H1 (cell line): ENCODE results near the gene PAK6. TPM values are rescaled to one million over a fixed set of nuclear protein-coding genes. Genes with fewer than 3 reads are reported as not detected.

Source experiments
- CTCF ChIA-PET: fragments of 300-600 bp; sonication (Branson Sonifier 250); formaldehyde crosslinking; loops from one replicate; lab custom pipeline; 2021; ENCODE audit not compliant: partially characterized antibody; lab: Charles Lee
- POLR2A ChIA-PET: fragments of 300-600 bp; sonication (Branson Sonifier 250); formaldehyde crosslinking; loops from one replicate; lab custom pipeline; 2021; ENCODE audit warnings: inconsistent platforms; ENCODE audit not compliant: partially characterized antibody; lab: Charles Lee
- DNase-seq, 2 experiments: peaks; one replicate each; pipeline versions ENCODE4 v3.0.0 to v3.0.0-alpha.2; 2010 to 2022; ENCODE audit warnings: low spot score in 2 of 2, low read depth in 1 of 2, mixed read lengths in 1 of 2
- FAIRE-seq: peaks from 2 replicates; lab custom pipeline; 2011; peaks lifted over from hg19 to GRCh38; lab: Jason Lieb, UNC
- H2AFZ ChIP-seq: 2 replicates; pipeline ENCODE4 v1.8.1; 2012; ENCODE audit warnings: low read length, inconsistent platforms
- H2AK5ac ChIP-seq: 2 replicates; pipeline ENCODE4 v1.6.1; 2013; ENCODE audit warnings: low read depth, low read length
- H2BK120ac ChIP-seq: replicated peaks from 2 replicates; pipeline ENCODE3; 2013; ENCODE audit warnings: low read depth, low read length, inconsistent platforms
- H2BK12ac ChIP-seq: 2 replicates; pipeline ENCODE4 v1.6.1; 2013; ENCODE audit warnings: low read depth, low read length
- H2BK15ac ChIP-seq: 2 replicates; pipeline ENCODE4 v1.6.1; 2013; ENCODE audit warnings: low read length
- H2BK20ac ChIP-seq: 2 replicates; pipeline ENCODE4 v1.6.1; 2013; ENCODE audit warnings: low read length
- H2BK5ac ChIP-seq: 2 replicates; pipeline ENCODE4 v1.6.1; 2013; ENCODE audit warnings: low read depth, low read length
- H3K14ac ChIP-seq: 2 replicates; pipeline ENCODE4 v1.6.1; 2013; ENCODE audit warnings: inconsistent platforms; ENCODE audit not compliant: insufficient read length
- H3K18ac ChIP-seq: 2 replicates; pipeline ENCODE4 v1.6.1; 2013; ENCODE audit warnings: low read length; ENCODE audit errors: extremely low read depth
- H3K23ac ChIP-seq: 2 replicates; pipeline ENCODE4 v1.6.1; 2013; ENCODE audit warnings: inconsistent platforms; ENCODE audit not compliant: insufficient read length
- H3K23me2 ChIP-seq: 2 replicates; pipeline ENCODE4 v1.6.1; 2013; ENCODE audit warnings: low read depth, low read length
- H3K27ac ChIP-seq: 2 replicates; pipeline ENCODE4 v1.6.1; 2011; ENCODE audit warnings: low read depth, low read length, inconsistent platforms
- H3K27me3 ChIP-seq, 4 experiments: replicated peaks in 1 of 4; 1 replicate in 1 of 4; 2 replicates in 3 of 4; pipeline versions ENCODE4 v1.6.1 to v1.8.1; 2011 to 2013; ENCODE audit warnings: low read length in 3 of 4, mild to moderate bottlenecking in 3 of 4, inconsistent platforms in 2 of 4, mixed read lengths in 2 of 4, moderate library complexity in 1 of 4; ENCODE audit not compliant: control insufficient read depth in 3 of 4, insufficient read depth in 3 of 4; ENCODE audit errors: extremely low read depth in 1 of 4
- H3K36me3 ChIP-seq, 4 experiments: 2 replicates each; pipeline versions ENCODE4 v1.6.1 to v1.8.1; 2011 to 2013; ENCODE audit warnings: mild to moderate bottlenecking in 4 of 4, low read length in 3 of 4, moderate library complexity in 2 of 4, control low read depth in 1 of 4, inconsistent platforms in 1 of 4; ENCODE audit not compliant: insufficient read depth in 4 of 4, control insufficient read depth in 2 of 4
- H3K4ac ChIP-seq: replicated peaks from 2 replicates; pipeline ENCODE3; 2013; ENCODE audit warnings: low read length, low read depth, mixed read lengths, inconsistent platforms; ENCODE audit not compliant: insufficient read length
- H3K4me1 ChIP-seq, 4 experiments: replicated peaks in 1 of 4; 1 replicate in 1 of 4; 2 replicates in 3 of 4; pipeline versions ENCODE4 v1.6.1 to v1.8.1; 2011 to 2013; ENCODE audit warnings: low read length in 3 of 4, inconsistent platforms in 2 of 4, mixed read lengths in 1 of 4; ENCODE audit not compliant: insufficient read depth in 4 of 4, control insufficient read depth in 3 of 4
- H3K4me2 ChIP-seq, 2 experiments: 2 replicates each; pipeline versions ENCODE4 v1.6.1 to v1.8.1; 2011 to 2013; ENCODE audit warnings: low read depth in 2 of 2, low read length in 2 of 2, control low read depth in 1 of 2, inconsistent platforms in 1 of 2, mild to moderate bottlenecking in 1 of 2; ENCODE audit not compliant: insufficient read depth in 1 of 2
- H3K4me3 ChIP-seq, 4 experiments: fragments of 200-600, 300-600 bp in 1 of 4; sonication (generic), shearing (Covaris generic), sonication (Bioruptor Twin) in 1 of 4; 2 replicates each; pipeline versions ENCODE4 v1.5.1 to v1.8.1; 2011 to 2016; ENCODE audit warnings: low read length in 4 of 4, low read depth in 3 of 4, control low read depth in 2 of 4, inconsistent platforms in 2 of 4, mild to moderate bottlenecking in 2 of 4, mixed read lengths in 1 of 4, moderate library complexity in 1 of 4; ENCODE audit not compliant: insufficient read depth in 2 of 4; ENCODE audit errors: extremely low read depth in 1 of 4
- H3K56ac ChIP-seq: replicated peaks from 2 replicates; pipeline ENCODE3; 2013; ENCODE audit warnings: low read depth, mild to moderate bottlenecking, mixed read lengths, low read length, inconsistent platforms; ENCODE audit not compliant: insufficient read length
- H3K79me1 ChIP-seq: 2 replicates; pipeline ENCODE4 v1.6.1; 2013; ENCODE audit warnings: low read depth, low read length, control low read depth
- H3K79me2 ChIP-seq, 2 experiments: 2 replicates each; pipeline versions ENCODE4 v1.6.1 to v1.8.1; 2012 to 2013; ENCODE audit warnings: low read length in 2 of 2, mild to moderate bottlenecking in 2 of 2, inconsistent platforms in 1 of 2; ENCODE audit not compliant: insufficient read depth in 2 of 2, control insufficient read depth in 1 of 2
- H3K9ac ChIP-seq, 4 experiments: replicated peaks in 1 of 4; 1 replicate in 1 of 4; 2 replicates in 3 of 4; pipeline versions ENCODE4 v1.6.1 to v1.8.1; 2011 to 2013; ENCODE audit warnings: low read depth in 3 of 4, low read length in 3 of 4, control low read depth in 2 of 4, mild to moderate bottlenecking in 2 of 4, moderate library complexity in 2 of 4, inconsistent platforms in 1 of 4; ENCODE audit errors: extremely low read depth in 1 of 4
- H3K9me3 ChIP-seq, 2 experiments: 2 replicates each; pipeline versions ENCODE4 v1.6.1 to v1.8.1; 2012 to 2013; ENCODE audit warnings: mild to moderate bottlenecking in 2 of 2, moderate library complexity in 2 of 2, control low read depth in 1 of 2, inconsistent platforms in 1 of 2, low read depth in 1 of 2, low read length in 1 of 2, mixed read lengths in 1 of 2; ENCODE audit not compliant: insufficient read depth in 2 of 2
- H4K20me1 ChIP-seq, 2 experiments: replicated peaks in 1 of 2; 2 replicates each; pipeline versions ENCODE3 to v1.8.1; 2011 to 2013; ENCODE audit warnings: inconsistent platforms in 2 of 2, low read length in 2 of 2, mild to moderate bottlenecking in 1 of 2; ENCODE audit not compliant: insufficient read depth in 2 of 2, control insufficient read depth in 1 of 2
- H4K5ac ChIP-seq: 2 replicates; pipeline ENCODE4 v1.6.1; 2013; ENCODE audit warnings: low read length, low read depth, mixed read lengths, inconsistent platforms; ENCODE audit not compliant: insufficient read length
- H4K8ac ChIP-seq: 2 replicates; pipeline ENCODE4 v1.8.0; 2013; ENCODE audit warnings: mild to moderate bottlenecking, moderate library complexity, low read length, inconsistent platforms; ENCODE audit not compliant: insufficient read depth; ENCODE audit errors: extremely low read depth
- H4K91ac ChIP-seq: replicated peaks from 2 replicates; pipeline ENCODE3; 2013; ENCODE audit warnings: low read length, mixed read lengths, inconsistent platforms; ENCODE audit not compliant: insufficient read length
- CHD1 ChIP-seq: IDR thresholded peaks from 2 replicates; pipeline ENCODE4 v1.6.1; 2012; ENCODE audit warnings: low read depth, low read length, improper control_type of control experiment
- EGR1 ChIP-seq: IDR thresholded peaks from 2 replicates; pipeline ENCODE4 v1.6.1; 2011; ENCODE audit warnings: low read depth, low read length, borderline replicate concordance
- POLR2A ChIP-seq, 2 experiments: IDR thresholded peaks; 1 replicate in 1 of 2; 2 replicates in 1 of 2; pipeline ENCODE4 v1.6.1; 2011; ENCODE audit warnings: low read depth in 2 of 2, low read length in 2 of 2, mild to moderate bottlenecking in 2 of 2; ENCODE audit errors: control extremely low read depth in 1 of 2
- WGBS, 2 experiments: shearing (Covaris generic) in 1 of 2; methylation state at CpG; one replicate each; pipeline versions ENCODE4 v1.1.6 to v1.1.7; 2013 to 2015; ENCODE audit warnings: low lambda C conversion rate in 2 of 2, mixed read lengths in 2 of 2, inconsistent platforms in 1 of 2, low coverage in 1 of 2, missing lambda C conversion rate in 1 of 2; ENCODE audit not compliant: insufficient replicate concordance in 2 of 2, insufficient coverage in 1 of 2, insufficient read length in 1 of 2; ENCODE audit errors: extremely low coverage in 1 of 2, missing lambda C conversion rate in 1 of 2; 5-methylcytosine and 5-hydroxymethylcytosine counted together
- polyA plus RNA-seq, 7 experiments: library from polyadenylated mRNA; depleted of rRNA in 3 of 7; stranded (reverse) in 5 of 7; unstranded in 2 of 7; fragments of >200 nt in 5 of 7; fragments of 200-250 nt in 2 of 7; gene quantifications; 1 replicate in 5 of 7; 2 replicates in 1 of 7; 4 replicates in 1 of 7; pipeline versions ENCODE4 v1.2.1 to v1.2.3, GENCODE V29; 2011 to 2013; ENCODE audit warnings: missing spikeins in 2 of 7, mixed read lengths in 2 of 7
- total RNA-seq: library from RNA; stranded (reverse); fragmentation: NEBNext Ultra II Directional; extraction: Animal tissue kit (Norgen Biotek cat#: 25700); gene quantifications from 2 replicates; pipeline ENCODE4 v1.2.1, GENCODE V29; 2021

PAK6 gene
- total and polyA plus RNA-seq, 2 of the 8 experiments (the other 6 are each of a cell fraction or from before 2014, with no cell fraction given) = 6.9 to 9.4 TPM

GRCh38 chr15:40285151-40285550, 46.3 kb downstream of the PAK6 start:
- H3K27me3 ChIP-seq = peaks cover 41 to 67% (median 56%) of the 10 kb centered on the region in 4 experiments
- CTCF ChIA-PET = interaction anchor here (0.6 to 16.2 kb wide), 10 partner anchors 12 to 233 kb away, joined by 3 to 518 read pairs (median 4); partner anchors contain the start of genes CCDC9B, INAFM2, PAK6 and PLCB2
- H3K79me2 ChIP-seq = no peaks in the 10 kb centered on the region
- no peak overlapping the region for H2AFZ ChIP-seq
- no peak overlapping the region for H2BK12ac ChIP-seq
- H3K27ac ChIP-seq = no peak overlapping the region
- no peak overlapping the region for H2BK120ac ChIP-seq
- H3K36me3 ChIP-seq = peaks cover 0 to 15% (median 0%) of the 10 kb centered on the region in 4 experiments; a peak in 1 of 8 replicates
- H3K4me3 ChIP-seq = no peak overlapping the region
- H3K79me1 ChIP-seq = no peaks in the 10 kb centered on the region; the same call in 1 of the 2 replicates
- FAIRE-seq = peak; percentile 24
- no peaks in the 10 kb centered on the region for H4K20me1 ChIP-seq
- H3K18ac ChIP-seq = no peak overlapping the region; the same call in 1 of the 2 replicates
- H3K56ac ChIP-seq = no peak overlapping the region
- no peak overlapping the region; the same call in 1 of the 2 replicates for H2BK5ac ChIP-seq
- peak overlapping the region; percentile 75; the same call in 1 of the 2 replicates for H2AK5ac ChIP-seq
- H3K9ac ChIP-seq = no peak overlapping the region
- 50% methylated on average over 4 of the region's 4 CpGs; no CpG with 5 or more reads in 1 of the 2 experiments for WGBS, 2 experiments
- no peaks in the 10 kb centered on the region for H3K9me3 ChIP-seq
- DNase-seq = no peak
- no peak overlapping the region for H3K14ac ChIP-seq
- H4K8ac ChIP-seq = no peak overlapping the region
- no peak overlapping the region for H4K5ac ChIP-seq
- no peak overlapping the region for H4K91ac ChIP-seq
- no peak for TF ChIP-seq CHD1
- TF ChIP-seq EGR1 = no peak
- no peak for TF ChIP-seq POLR2A (IDR thresholded peaks at IDR 0.05; ENCODE audit: control extremely low read depth in 1 of 2, low read depth in 2 of 2, low read length in 2 of 2)
- H3K4me2 ChIP-seq = peak overlapping the region in 1 of 2 experiments; percentile 18; a peak in 1 of 4 replicates
- peaks cover 22% of the 10 kb centered on the region; the same call in 1 of the 2 replicates for H3K23me2 ChIP-seq
- peaks cover 17 to 43% (median 32%) of the 10 kb centered on the region in 4 experiments for H3K4me1 ChIP-seq
- H2BK15ac ChIP-seq = 0 out of 2 replicates have a peak overlapping the region, but pooled peaks have one; percentile 1
- no peak overlapping the region for H3K23ac ChIP-seq
- no peak overlapping the region for H3K4ac ChIP-seq
- POLR2A ChIA-PET = interaction anchor here (0.9 to 2.3 kb wide), 10 partner anchors 11 to 233 kb away, joined by 3 to 9 read pairs (median 6); partner anchors contain the start of genes INAFM2 and PLCB2
- H2BK20ac ChIP-seq = no peak overlapping the region
